ENCODE measurements around the gene ZIM2.

ZIM2 gene

DNA sequence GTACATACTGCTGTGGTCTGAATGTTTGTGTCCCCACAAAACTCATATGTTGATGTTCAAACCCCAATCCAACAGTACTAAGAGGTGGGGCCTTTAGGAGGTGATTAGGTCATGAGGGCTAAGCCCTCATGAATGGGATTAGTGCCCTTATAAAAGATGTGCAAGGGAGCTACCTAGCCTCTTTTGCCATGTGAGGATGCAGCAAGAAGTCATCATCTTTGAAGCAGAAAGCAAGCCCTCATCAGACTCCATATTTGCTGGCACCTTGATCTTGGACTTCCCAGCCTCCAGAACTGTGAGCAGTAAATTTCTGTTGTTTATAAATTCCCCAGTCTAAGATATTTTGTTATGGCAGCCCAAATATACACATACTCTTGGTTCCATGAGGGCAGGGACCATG lies 33.9 kb downstream of the ZIM2 start:
- DNase-seq: no peak

DNA sequence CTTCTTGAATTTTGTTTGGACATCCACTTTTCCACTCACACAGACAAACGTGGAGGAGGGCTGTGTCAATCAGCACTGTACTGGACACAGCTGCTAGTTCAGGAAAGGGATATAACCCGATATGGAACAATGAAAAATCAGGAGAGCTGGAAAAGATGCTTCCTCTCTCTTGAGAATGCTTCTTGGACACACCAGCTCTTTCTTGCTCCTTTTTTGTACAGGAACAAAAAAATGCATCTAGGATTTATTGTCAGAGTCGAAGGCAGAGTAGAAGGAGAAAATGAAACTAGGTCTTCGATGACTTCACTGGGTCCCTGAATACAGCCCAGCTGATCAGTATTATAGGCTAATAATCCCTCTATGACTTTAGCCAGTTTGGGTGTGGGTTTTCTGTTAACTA lies 62.2 kb downstream of the ZIM2 start:
- no peak for DNase-seq

- DNase-seq: no peak
Observed at GRCh38 chr19:56769650-56770049, 70.9 kb downstream of the ZIM2 start.

- DNase-seq: peak; percentile 94
Observed at GRCh38 chr19:56765137-56765536, 75.4 kb downstream of the ZIM2 start.

DNA sequence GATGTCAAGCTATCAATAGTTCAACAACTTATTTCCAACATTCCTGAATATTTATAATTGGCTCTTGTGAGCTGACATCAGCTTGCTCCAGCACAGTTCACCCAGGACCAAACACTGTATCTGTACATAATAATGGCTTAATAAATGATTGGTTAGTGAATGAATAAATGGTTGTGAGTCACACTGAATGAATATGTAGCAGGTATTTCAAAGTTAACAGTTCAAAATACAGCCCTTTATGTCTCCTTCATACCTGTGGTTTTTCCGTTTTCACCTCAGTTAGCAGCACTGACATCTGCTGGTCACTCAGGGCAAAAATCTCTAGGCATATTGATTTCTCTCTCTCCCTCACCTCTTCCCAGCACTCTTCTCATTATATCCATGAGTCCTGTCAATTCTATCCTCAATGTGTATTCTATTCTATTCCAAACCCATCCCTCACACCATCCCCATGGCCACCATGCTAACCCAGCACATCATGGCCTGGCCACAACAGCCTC lies 76.3 kb downstream of the ZIM2 start:
- no peak for DNase-seq

DNA sequence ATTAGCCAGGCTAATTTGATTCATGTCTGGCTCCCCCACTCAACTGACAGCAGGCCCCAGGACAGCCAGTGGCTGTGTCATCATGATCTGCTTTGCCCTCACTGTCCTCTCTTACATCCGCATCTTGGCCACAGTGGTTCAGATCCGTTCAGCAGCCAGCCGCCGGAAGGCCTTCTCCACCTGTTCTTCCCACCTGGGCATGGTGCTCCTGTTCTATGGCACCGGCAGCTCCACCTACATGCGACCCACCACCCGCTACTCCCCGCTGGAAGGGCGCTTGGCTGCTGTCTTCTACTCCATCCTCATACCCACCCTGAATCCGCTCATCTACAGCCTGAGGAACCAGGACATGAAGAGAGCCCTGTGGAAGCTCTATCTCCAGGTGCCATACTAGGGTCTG lies 79.7 kb downstream of the ZIM2 start:
- no peak for DNase-seq

DNA sequence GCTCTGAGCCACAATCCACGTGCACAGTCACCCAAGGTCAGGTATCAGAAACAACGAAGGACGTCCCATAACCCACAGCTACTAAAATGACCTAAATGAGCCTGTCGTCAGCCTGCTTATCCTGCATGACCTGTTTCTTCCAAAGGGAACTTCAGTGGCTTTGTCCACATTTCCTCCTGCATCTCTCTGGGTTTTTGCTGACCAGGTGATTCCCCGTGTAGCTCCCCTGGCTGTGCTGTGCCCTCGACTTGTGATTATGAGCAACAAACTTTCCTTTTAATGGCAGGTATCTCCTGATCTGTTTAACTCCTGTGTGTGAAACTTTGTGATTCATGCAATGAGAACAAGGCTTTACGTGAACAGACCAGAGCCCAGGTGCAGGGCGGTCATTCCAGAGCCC lies 81.0 kb downstream of the ZIM2 start:
- no peak for DNase-seq

- peak; percentile 94 for DNase-seq
Observed at GRCh38 chr19:56751078-56751489, 89.4 kb downstream of the ZIM2 start.

GRCh38 chr19:56750658-56751057 lies 89.9 kb downstream of the ZIM2 start:
- DNase-seq: no peak

- DNase-seq: peak; percentile 82
Observed at GRCh38 chr19:56748378-56748777, 92.1 kb downstream of the ZIM2 start.

DNA sequence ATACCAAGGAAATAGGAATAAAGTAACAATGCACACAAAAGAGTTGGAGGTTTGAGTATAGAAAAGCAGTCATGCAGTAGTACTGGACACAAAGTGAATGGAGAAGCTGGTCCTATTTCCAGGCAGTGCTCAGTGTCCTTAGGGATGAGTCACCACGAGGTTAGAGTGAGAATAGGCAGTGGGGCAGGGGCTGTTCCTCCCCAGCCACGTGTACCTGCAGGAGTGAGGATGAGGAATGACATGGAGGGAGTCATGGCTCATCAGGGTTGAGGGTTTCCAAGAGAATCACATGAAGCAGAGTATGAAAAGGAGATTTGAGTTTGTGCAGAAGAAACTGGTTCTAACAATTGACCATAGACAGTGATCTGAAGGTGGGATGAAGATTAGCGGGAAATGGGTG lies 94.2 kb downstream of the ZIM2 start:
- no peak for DNase-seq

GRCh38 chr19:56740501-56740900 lies 100.0 kb downstream of the ZIM2 start:
- DNase-seq: peak; percentile 57

DNA sequence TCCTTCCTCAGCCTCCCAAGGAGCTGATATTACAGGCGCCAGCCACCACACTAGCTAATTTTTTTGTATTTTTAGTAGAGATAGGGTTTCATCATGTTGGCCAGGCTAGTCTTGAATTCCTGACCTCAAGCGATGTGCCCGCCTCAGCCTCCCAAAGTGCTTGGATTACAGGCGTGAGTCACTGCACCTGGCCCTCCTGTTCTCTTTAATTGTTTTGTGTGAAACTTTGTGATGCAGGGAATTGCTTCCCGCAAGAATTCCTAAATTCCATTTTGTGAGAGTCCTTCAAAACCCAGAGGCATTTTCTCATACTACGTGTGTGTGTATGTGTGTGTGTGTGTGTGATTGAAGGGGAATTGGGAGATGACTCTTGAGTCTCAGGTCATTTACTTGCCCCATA lies 104.0 kb downstream of the ZIM2 start:
- DNase-seq: no peak

DNA sequence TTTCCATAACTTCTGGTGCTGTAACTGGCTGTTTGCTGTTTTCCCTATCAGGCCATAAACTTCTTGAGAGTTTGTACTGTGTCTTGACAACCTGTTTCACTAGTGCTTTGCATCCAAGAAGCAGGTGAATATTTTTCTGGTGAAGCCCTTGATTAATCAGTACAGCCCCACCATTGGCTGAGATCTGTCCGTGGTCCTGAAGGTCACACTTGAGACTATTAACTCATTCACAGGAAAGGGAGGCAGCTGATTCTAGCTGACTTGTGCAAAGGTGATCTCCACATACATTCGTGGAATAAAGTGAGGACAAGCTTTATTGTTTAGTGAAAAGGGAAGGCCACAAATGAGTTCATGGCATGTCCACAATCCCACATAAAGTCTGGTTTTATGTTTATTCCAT lies 107.5 kb downstream of the ZIM2 start:
- DNase-seq: peak; percentile 62

DNA sequence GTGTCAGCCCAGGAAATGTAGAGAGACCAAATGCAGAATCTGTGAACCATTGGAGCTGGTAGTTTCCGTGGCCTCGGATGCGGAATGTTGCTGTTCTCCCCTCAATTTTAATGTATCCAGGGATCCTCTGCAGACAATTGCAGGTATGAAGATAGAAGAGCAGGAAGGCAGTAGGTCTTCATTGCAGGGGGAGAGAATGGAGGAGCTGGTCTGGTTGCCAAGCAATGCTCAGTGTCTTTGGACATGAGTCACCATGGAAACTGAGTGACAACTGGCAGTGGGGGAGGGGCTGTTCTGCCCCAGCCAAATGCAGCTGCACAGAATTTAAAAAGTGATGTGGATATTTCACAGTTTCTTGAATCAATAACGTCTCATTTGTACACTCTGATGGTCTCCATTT lies 112.8 kb downstream of the ZIM2 start:
- peak; percentile 77 for DNase-seq

DNA sequence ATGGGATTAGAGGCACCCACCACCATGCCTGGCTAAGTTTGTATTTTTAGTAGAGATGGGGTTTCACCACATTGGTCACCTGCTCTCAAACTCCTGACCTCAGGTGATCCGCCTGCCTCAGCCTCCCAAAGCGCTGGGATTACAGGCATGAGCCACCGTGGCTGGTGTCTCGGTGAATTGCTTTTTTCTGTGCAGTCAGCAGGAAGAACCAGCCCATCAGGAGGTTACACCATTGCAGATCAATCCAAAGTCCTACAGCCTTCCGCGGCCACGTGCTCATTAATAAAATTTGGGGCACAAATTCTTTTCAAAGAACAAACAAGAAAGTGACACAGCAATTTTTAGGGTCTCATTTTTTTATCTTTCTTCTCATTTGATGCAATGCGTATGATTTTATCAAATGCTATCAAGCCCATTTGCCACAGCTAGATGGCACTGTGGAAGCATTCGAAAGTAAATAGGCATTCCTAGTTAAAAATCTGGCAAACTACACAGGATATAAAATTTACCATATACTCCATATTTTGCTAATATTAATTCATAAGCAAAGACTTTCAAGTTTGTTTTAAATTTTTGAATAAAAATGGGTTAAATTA lies 114.6 kb downstream of the ZIM2 start:
- peak; percentile 67 for DNase-seq
